SK-N-MC (cell line): ENCODE results near the gene TRMT2A.

Experiments used
- DNase-seq: peaks from one replicate; pipeline ENCODE4 v3.0.0-alpha.2; 2011; ENCODE audit warnings: low read depth, low spot score
- H3K27ac ChIP-seq: fragments of 200-600 bp; sonication (generic); 2 replicates; pipeline ENCODE4 v1.5.1; 2016; ENCODE audit warnings: mixed run types
- H3K36me3 ChIP-seq: fragments of 200-600 bp; sonication (generic); 2 replicates; pipeline ENCODE4 v1.6.1; 2017; ENCODE audit warnings: antibody characterized with exemption, low read length, mixed read lengths; ENCODE audit not compliant: insufficient read depth
- H3K4me3 ChIP-seq: fragments of 200-600 bp; sonication (generic); 2 replicates; pipeline ENCODE4 v1.5.1; 2016
- H3K9ac ChIP-seq: fragments of 200-600 bp; sonication (generic); 2 replicates; pipeline ENCODE4 v1.8.0; 2017; ENCODE audit warnings: mixed run types, mixed read lengths; ENCODE audit not compliant: insufficient read length
- H3K9me3 ChIP-seq: fragments of 200-600 bp; sonication (generic); 2 replicates; pipeline ENCODE4 v1.6.1; 2017; ENCODE audit warnings: low read depth, mild to moderate bottlenecking, antibody characterized with exemption, low read length, moderate library complexity, mixed read lengths
- EZH2 ChIP-seq: fragments of 200-600 bp; sonication (generic); IDR thresholded peaks from one replicate; pipeline ENCODE4 v1.6.1; 2017; ENCODE audit warnings: antibody characterized with exemption
- FOXP2 ChIP-seq: optimal IDR thresholded peaks from 2 replicates; pipeline ENCODE3; 2011; ENCODE audit warnings: mild to moderate bottlenecking, moderate library complexity; ENCODE audit not compliant: insufficient read depth; ENCODE audit errors: extremely low read length, control extremely low read depth
- POLR2AphosphoS5 ChIP-seq: IDR thresholded peaks from 2 replicates; pipeline ENCODE4 v1.6.1; 2012; ENCODE audit warnings: mild to moderate bottlenecking, low read depth, low read length, borderline replicate concordance

Gene TRMT2A

GRCh38 chr22:20152464-20152890 lies 35.5 kb upstream of the TRMT2A start:
- TF ChIP-seq FOXP2, result no peak
- TF ChIP-seq EZH2, result no peak
- no peak for TF ChIP-seq POLR2AphosphoS5
- no peaks in the 10 kb centered on the region for H3K36me3 ChIP-seq
- H3K9me3 ChIP-seq, result no peaks in the 10 kb centered on the region
- no peak overlapping the region for H3K27ac ChIP-seq
- DNase-seq, result no peak
- no peak overlapping the region for H3K4me3 ChIP-seq
- H3K9ac ChIP-seq, result no peak overlapping the region

GRCh38 chr22:20151276-20151588 lies 34.2 kb upstream of the TRMT2A start:
- no peak for DNase-seq
- no peak overlapping the region for H3K27ac ChIP-seq
- no peaks in the 10 kb centered on the region for H3K36me3 ChIP-seq
- no peaks in the 10 kb centered on the region for H3K9me3 ChIP-seq
- no peak for TF ChIP-seq POLR2AphosphoS5
- no peak for TF ChIP-seq FOXP2
- no peak for TF ChIP-seq EZH2
- H3K9ac ChIP-seq, result no peak overlapping the region
- no peak overlapping the region for H3K4me3 ChIP-seq

GRCh38 chr22:20150381-20151275 lies 33.6 kb upstream of the TRMT2A start, which contains the start of gene CCDC188:
TSS of gene CCDC188 (minus strand) at chr22:20151055. CDS start at chr22:20150986, 69 bp downstream.
- H3K4me3 ChIP-seq, result no peak within 1 kb of the TSS
- no peaks in the 10 kb centered on the region for H3K36me3 ChIP-seq
- TF ChIP-seq POLR2AphosphoS5 (no peak), EZH2 (no peak), FOXP2 (no peak)
- H3K9me3 ChIP-seq, result no peaks in the 10 kb centered on the region
- no peak within 1 kb of the TSS for H3K9ac ChIP-seq
- no peak for DNase-seq
- H3K27ac ChIP-seq, result no peak within 1 kb of the TSS

- no peaks in the 10 kb centered on the region for H3K36me3 ChIP-seq
- no peak for TF ChIP-seq EZH2
- no peak for TF ChIP-seq FOXP2
- no peak for TF ChIP-seq POLR2AphosphoS5
- no peak overlapping the region for H3K4me3 ChIP-seq
- no peak for DNase-seq
- no peak overlapping the region for H3K27ac ChIP-seq
- no peaks in the 10 kb centered on the region for H3K9me3 ChIP-seq
- no peak overlapping the region for H3K9ac ChIP-seq
These were observed 32.5 kb upstream of the TRMT2A start for GRCh38 chr22:20149257-20150250.

- TF ChIP-seq EZH2 (no peak), POLR2AphosphoS5 (no peak), FOXP2 (no peak)
- DNase-seq, result no peak
- no peaks in the 10 kb centered on the region for H3K36me3 ChIP-seq
- H3K27ac ChIP-seq, result no peak overlapping the region
- no peak overlapping the region for H3K4me3 ChIP-seq
- no peaks in the 10 kb centered on the region for H3K9me3 ChIP-seq
- no peak overlapping the region for H3K9ac ChIP-seq
These were observed 31.4 kb upstream of the TRMT2A start for GRCh38 chr22:20148414-20148813.

GRCh38 chr22:20147237-20147988 lies 30.4 kb upstream of the TRMT2A start:
- TF ChIP-seq POLR2AphosphoS5, result no peak
- no peak for TF ChIP-seq EZH2
- no peak for TF ChIP-seq FOXP2
- Histone ChIP-seq H3K9ac (no peak overlapping the region), H3K9me3 (no peaks in the 10 kb centered on the region), H3K27ac (no peak overlapping the region), H3K36me3 (no peaks in the 10 kb centered on the region), H3K4me3 (no peak overlapping the region)
- no peak for DNase-seq

GRCh38 chr22:20146777-20147176 lies 29.8 kb upstream of the TRMT2A start:
- Histone ChIP-seq H3K9me3 (no peaks in the 10 kb centered on the region), H3K4me3 (no peak overlapping the region), H3K36me3 (no peaks in the 10 kb centered on the region)

GRCh38 chr22:20145832-20146223 lies 28.8 kb upstream of the TRMT2A start:
- Histone ChIP-seq H3K4me3 (no peak overlapping the region), H3K9me3 (no peaks in the 10 kb centered on the region), H3K36me3 (no peaks in the 10 kb centered on the region), H3K9ac (no peak overlapping the region), H3K27ac (no peak overlapping the region)
- no peak for TF ChIP-seq POLR2AphosphoS5
- no peak for TF ChIP-seq EZH2
- TF ChIP-seq FOXP2, result no peak
- no peak for DNase-seq

More at GRCh38 chr22:20146777-20147176, 29.8 kb upstream of the TRMT2A start:
- H3K27ac ChIP-seq, result no peak overlapping the region
- H3K9ac ChIP-seq, result no peak overlapping the region
- TF ChIP-seq EZH2, result no peak
- TF ChIP-seq FOXP2, result no peak
- no peak for TF ChIP-seq POLR2AphosphoS5
- no peak for DNase-seq
